Activated T-cell treated with anti-CD3 and anti-CD28 coated beads, Interleukin-2, amount 50 U/mL, for 1 hour (primary cell): ENCODE measurements around the gene ACCS.
A peak's percentile ranks its signal among the peaks of the same experiment; 100 is the strongest.

Experiments
- DNase-seq: peaks from one replicate; pipeline ENCODE4 v3.0.0-alpha.2; 2020

ACCS gene, protein sequence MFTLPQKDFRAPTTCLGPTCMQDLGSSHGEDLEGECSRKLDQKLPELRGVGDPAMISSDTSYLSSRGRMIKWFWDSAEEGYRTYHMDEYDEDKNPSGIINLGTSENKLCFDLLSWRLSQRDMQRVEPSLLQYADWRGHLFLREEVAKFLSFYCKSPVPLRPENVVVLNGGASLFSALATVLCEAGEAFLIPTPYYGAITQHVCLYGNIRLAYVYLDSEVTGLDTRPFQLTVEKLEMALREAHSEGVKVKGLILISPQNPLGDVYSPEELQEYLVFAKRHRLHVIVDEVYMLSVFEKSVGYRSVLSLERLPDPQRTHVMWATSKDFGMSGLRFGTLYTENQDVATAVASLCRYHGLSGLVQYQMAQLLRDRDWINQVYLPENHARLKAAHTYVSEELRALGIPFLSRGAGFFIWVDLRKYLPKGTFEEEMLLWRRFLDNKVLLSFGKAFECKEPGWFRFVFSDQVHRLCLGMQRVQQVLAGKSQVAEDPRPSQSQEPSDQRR

DNA sequence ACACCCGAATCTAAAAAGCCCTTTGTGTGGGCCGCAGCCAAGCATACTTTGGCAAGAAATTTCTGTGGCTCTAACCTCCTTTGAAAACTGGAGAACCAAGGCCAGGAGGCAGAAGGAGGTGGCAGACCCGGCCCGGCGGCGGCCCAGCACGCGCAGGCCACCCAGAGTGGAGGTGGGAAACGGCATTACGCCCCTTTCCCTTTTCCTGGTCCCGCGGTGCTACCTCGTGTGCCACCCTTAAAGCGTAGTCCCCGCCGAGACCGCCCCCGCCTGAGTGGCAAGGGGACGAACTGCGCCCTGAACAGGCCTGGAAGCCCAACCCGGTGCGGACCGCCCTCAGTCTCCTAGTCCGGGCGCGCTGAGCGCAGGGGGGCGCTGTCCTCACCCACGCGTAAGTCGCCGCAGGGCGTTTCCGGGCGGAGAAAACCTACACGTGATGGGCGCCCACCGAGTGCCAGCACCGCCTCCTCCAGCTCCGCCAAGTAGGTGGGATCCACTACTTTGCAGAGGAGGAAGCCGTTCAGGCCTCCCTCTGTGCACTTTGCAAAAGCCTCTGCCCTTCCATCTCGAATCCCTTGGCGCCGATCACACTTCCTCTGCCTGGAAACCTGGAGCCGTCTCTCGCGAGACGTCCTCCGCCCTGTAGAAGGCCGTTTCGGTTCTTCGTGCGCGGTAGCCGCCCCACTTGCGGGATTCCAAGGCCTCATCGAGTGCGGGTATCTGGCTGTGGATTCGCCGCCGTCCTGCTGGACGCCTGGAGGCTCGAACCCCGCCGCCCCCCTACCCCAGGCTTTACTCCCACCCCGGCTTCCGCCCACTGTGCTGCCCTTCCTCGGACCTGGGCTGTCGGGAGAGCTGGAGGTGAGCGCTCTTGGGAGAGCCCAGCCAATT is at the start of gene ACCS:
Gene ACCS, plus strand, starts transcription at position 430 of the 891 bp plus-strand sequence. CDS start 1,358 bp downstream, outside the sequence.
- DNase-seq, result peak; percentile 88

DNA sequence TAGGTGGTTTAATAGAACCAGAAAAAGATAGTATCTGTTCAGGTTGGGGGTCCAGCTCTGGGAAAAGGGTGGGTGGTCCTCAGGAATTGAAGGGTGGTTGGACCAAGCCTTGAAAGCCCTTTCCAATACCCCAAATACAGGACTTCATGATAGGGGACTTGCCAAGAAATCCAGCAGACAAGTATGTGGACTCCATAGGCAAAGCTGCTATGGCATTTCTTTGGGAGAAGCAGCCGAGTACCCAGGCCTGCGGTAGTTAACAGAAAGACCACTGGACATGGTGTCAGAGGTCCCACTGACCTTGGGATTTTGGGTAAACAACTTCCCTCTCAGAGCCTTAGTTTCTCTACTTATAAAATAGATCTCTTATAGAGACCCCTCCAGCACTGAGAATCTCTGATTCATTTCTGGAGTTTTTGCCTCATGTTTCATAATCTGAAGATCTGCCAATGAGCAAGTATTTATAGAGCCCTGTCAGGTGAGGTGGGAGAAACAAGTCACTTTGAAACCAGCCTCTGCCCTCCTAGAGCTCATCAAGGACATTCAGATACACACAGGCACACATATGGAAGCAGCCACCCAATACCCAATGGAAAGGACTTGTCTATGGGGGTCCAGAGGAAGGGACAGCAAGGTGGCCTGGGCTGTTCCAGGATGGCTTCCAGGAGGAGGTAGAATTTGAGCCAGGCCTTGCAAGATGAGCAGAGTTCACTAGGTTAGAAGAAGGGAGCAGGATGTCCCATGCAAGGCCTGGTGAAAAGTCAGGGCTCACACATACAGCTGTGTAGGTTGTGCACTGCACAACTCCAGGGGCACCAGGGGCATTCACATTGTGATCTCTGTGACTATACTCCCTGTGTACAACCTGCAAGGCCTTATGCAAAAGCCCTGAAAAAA is 49.3 kb upstream of the ACCS start:
- DNase-seq, result no peak

DNA sequence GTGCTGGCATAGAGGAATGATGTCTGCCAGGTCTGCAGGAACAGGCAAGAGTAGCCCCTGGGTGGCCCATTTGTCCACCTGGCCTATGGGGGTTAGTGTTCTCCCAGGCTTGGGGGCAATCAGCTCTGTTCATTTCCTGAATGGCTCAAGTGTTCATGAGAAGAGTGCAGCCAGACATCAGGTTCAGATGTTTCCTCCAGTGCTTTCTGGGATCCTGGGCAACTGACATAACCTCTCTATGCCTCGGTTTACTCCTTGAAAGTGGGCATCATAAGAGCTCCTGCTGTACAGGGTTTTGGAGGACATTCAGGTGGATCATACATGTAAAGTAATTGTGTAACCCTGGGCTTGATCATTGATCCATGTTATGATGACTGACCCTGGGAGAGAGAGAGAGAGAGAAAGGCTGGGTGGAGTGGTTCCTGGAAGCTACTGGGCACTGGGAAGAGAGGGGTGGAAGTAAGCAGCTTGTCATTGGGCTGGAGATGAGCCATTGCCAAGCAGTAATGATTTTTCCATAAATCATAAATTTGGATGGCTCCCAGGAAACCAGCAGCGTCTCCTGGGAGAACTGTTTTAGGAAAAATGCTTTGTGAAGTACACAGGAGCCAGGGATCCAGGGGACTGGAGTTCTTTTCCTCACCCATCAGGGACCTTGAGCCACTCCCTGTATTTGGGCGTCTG is 48.5 kb upstream of the ACCS start:
- no peak for DNase-seq

DNA sequence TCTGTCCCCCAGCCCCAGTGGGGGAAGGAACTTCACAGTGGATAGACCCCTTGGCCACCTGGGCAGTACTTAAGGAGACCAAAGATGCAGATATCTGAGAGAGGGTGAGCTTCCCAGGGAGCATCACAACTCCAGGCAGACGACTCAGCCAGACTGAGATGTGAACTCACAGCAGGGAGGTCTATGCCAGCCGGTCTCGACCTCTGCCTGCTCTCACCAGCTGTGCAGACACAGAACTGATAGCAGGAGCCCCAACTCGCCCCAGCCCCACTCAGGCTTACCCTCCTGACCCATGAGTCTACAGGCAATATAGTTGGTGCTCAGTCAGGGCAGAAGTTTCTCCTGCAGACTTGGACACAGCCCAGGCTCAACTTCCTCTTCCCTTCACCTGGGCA is 47.9 kb upstream of the ACCS start:
- DNase-seq, result no peak

DNA sequence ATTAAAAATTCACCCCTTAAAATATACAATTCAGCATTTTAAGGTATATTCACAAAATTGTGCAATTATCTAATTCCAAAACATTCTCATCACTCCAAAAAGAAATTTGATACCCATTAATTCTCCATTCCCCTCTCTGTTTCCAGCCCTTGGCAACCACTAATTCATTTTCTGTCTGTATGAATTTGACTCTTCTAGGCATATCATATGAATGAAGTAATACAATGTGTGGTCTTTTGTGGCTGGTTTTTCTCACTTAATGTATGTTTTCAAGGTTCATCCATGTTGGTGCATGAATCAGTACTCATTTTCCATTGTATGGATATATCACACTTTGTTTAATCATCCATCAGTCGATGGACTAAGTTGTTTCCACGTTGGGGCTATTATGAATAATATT is 47.2 kb upstream of the ACCS start:
- no peak for DNase-seq

DNA sequence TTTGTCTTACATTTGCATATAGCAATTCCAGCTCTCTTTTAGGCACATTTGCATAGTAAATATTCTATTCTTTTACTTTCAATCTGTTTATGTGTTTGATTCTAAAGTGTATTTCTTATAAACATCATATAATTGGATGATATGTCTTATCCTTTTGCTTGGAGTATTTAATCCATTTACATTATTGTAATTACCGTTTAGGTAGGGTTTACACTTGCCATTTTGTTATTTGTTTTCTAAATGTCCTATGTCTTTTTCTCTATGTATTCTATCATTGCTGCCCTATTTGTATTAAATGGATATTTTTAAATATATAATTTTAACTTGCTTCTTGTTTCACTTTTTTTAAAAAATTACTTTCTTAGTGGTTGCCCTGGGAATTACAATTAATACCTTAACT is 41.1 kb upstream of the ACCS start:
- DNase-seq, result no peak

DNA sequence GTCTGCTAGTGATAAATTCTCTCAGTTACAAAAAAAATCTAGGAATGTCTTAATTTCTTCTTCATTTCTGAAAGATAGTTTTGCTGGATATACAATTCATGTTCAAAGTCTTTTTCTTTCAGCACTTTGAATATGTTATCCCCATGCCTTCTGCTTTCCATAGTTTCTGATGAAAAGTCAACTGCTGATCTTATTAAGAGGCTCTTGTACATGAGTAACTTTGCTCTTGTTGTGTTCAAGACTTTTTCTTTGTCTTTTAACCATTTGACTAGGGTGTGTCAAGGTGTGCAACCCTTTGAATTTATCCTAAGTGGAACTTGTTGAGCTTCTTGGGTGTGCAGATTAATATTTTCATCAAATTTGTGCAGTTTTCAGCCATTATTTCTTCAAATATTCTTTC is 40.3 kb upstream of the ACCS start:
- DNase-seq, result no peak

DNA sequence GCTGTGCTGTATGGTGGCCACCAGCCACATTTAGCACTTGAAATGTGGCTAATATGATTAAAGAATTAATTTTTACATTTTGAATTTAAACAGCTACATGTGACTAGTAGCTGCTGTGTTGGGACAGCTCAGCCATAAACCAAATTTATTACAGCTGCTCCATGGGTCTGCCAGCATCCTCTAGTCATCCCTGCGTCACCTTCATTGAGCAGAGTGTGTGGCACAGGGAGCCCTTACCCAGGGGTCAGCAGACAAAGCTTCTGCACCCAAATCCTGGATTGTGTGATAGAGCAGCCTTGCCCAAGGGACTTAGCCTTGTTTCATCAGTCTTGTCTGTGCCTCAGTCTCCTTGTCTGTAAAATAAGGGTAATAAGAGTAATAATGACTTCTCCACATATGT is 37.7 kb upstream of the ACCS start:
- DNase-seq, result no peak

DNA sequence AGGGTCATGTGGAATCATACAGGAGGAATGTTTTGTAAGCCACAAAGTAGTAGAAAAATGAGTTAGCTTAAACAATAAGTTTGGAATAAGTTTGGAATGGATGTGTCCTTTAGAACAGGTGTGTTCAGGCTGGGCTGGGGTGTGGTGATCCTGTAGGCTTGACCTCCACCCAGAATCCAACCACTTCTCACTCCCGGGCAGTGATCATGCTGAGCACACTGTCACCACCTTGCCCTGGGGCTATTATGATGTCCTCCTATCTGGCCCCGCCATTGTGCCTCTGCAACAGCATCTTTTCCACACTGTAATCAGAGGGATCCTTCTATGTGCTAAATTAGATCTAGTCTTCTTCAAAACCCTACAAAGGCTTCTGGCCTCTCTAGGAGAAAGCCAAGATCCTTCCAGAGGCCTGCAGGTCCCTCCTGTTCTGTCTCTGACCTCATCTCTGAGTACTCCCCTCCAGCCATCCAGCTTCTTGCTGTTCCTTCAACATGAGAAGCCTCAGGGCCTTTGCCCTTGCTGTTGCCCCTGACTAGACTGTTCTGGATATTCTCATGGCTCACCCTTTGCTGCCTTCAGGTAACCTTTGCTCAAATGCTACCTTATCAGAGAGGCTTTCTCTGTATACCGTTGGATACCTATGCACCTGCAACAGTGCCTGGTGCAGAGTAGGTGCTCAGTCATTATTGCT is 37.1 kb upstream of the ACCS start:
- DNase-seq, result no peak

DNA sequence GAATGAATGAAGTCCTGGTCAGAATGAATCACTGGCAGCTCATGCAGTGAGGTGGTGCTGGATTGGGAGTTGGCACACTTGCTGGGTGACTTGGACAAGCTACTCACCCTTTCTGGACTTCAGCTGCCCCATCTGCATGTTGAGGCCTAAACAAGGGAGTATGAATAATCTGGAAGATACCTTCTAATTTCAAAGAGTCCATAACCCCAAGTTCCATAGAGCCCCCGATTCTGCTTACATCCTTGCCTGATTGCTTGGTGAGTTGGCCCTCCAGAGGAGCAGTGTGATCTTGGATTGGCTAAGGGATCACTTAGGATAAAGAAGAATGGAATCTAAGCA is 36.6 kb upstream of the ACCS start:
- DNase-seq, result no peak

DNA sequence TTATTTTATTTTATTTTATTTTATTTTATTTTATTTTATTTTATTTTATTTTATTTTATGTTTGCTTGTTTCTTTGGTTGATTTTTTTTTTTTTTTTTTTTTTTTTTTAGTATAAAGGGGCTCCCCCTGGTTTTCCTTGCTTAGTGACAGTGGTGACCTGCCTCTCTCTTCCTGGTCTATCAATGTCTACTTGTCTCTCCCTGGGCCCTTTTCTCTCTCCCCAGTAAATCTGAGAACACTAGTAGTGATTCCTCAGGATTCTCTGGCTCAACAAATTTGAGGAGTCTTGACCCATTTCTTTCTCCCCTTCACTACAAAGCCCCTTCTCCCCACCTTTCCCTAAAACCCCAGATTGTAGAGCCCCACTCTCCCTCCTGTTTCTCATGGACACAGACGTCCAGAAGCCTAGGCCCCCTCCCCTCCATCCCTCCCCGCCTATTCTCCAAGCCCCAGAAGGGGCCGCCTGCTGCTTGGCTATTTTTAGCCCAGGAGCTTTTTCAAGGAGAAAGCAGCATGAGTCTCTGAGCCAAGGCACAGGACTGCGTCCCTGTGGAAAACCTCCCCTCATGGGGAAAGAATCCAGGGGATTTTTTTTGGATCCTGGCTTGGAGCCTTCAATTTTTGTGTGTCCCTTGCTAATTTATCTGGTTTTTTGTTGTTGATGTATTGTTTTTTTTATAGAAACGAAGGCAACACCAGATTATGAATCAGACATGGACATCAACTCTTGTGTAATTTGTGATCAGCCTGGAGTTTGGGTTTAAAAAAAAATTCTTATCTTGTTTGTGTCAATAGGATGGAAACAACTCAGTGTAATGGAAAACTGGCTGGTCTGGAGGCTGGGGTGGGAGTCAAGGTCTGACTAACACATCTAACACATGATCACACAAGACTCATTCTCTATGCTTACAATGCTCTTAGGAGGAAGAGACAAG is 35.8 kb upstream of the ACCS start:
- no peak for DNase-seq

DNA sequence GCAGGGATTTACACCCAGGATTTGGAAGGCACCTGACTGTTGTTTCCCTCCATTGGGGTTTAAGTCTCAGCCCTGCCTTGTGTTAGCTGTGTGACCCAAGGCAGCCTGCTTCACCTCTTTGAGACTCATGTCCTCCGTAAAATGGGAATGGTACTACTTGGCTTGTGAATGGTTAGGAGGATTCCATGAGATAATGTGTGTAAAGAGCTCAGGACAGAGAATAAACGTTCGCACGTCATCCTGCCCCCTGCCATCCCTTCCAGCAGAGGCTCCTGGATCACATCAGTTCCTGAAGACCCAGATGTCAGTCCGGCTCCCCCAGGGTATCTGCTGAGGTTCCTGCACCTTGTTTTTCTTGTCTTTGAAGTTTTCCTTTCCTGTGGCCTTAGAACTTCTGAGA is 35.1 kb upstream of the ACCS start:
- no peak for DNase-seq

DNA sequence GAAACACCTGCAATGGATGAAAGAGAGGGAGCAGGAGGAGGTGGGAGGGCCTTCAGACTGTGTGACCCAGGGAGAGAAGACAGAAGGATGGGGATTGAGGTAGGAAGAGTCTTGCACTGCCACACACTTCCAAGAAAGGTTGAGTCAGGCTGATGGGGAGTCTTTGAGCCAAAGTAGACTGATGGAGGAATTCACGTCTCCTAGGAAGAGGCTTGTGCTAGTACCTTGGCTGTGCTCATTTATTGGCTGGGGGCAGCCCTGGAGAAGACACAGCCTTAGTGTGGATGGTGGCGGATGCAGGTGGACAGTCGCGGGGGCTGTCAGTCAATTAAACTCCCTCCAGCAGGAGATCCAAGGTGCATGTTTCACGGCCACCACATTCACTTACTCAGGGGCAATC is 34.5 kb upstream of the ACCS start:
- no peak for DNase-seq

DNA sequence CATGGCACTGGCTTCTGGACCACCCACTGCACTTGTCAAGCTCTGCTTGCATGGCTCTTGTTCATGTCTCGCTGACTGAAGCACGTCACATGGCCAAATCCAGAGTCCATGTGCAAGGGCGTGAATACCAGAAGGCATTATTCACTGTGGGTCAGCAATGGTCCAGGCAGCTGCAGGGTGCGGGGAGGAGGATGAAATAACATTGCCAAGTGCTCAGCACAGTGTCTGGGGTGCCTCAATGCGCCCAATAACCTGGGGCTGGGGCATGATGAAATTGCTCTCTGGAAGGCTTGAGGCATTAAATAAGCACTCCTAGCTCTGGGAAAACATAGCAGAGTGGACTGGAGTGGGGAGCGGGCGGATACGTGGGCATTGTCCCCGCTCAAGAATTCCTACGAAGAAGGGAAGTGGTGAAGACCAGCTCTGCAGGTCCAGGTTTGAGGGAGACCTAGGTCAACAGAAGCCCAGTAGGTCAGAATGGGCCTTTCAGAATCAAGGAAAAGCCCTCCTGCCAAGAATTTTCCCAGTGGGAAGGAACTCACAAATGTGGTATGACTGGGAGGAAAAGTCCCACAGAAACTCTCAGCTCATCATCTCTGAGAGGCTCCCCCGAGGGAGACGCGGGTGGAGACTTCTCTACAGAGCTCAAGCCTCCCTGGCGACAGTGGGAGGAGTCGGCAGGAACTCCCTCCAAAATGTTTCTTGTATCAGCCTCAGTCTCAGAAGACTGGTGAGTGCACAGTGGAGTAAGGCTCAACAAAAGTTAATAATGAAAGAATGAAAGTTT is 33.6 kb upstream of the ACCS start:
- DNase-seq, result no peak

DNA sequence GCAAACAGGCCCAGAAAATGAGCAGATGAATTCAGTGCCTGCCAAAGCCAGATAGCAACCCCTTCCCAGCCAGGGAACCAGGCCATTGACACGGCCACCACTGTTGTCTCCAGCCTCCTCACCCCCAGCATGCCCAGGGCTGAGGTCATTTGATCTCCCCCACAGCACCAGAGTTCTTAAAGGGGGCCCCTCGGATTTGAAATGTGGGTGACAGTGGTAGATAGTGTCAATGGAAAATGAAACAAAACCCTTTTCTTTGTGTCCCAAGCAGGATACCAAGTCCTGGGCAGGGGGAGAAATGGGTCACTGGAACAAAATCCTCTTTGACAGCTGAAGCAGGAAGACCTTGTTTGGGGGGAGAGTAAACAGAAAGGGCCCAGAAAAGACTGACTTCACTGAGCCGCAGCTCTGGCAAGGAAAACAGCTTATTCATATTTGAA is 32.6 kb upstream of the ACCS start:
- DNase-seq, result no peak

DNA sequence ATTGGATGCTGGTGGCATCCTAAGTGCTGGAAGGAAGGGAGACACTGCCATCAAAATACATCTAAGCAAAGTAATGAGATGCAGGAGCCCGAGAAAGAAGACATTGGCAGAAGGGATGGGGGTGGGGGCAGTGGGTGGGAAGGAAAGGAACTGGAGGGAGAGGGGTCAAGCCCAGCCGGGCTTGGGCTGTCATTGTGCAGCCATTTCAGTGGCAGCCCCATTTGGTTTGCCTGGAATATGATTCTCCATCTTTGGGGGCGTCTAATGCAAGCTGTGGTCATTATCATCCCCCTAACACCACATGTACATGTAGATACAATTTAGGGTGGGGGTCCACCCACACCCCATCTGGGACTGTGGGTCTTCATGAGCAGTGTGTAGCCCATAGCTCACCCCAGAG is 32.2 kb upstream of the ACCS start:
- DNase-seq, result no peak

DNA sequence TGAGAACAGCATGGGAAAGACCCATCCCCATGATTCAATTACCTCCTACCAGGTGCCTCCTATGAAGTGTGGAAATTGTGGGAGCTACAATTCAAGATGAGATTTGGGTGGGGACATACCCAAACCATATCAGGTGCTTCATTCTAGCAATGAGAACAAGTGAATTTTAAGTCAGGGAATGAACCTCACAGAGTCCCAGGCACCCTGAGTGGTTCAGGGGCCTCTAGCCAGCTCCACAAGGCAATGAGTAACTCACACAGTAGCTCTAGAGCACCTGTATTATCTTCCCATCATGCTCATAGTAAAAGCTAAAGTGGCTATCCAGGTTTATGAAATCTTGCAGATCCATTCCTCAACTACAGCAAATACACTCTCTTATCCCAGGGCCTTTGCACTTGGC is 31.4 kb upstream of the ACCS start:
- DNase-seq, result no peak

DNA sequence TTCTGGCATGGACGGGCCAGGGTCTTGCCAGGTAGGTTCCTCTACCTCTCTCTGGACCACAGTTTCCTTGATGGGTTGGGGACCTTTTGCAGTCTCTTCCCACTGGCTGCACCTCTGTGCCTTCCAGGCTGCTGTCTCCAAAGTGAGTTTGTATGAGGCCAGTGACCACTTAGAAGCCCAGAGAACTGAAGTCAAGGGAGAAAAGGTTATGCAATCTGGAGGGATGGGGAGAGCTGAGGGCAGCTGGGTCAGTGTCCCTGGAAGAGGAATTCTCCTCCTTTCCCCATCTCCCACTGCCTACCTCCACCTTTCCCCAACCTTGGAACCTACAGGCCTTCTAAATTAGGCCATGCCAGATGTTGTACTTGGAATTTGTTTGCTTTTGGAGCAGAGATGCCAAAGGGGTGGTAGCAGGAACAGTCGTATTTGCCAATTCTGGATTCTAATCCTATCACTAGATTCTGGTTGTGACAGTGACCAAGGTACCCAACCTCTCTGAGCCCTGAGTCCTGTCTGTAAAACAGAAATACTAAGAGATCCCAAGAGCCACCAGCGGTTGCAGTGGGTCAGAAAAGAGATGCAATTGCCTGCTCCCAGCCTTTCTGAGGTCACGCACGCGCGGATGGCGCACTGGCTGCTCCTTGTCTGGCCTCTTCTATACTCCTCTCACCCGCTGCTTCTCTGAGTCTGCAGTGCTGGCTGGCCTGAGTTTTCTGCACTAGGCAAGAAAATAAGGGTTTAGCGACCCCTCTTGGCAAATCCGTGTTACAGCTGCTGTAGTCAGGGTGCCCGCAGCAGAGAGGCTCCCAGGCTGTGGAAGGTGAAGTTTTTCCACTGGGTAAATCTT is 29.0 kb upstream of the ACCS start:
- DNase-seq, result no peak

DNA sequence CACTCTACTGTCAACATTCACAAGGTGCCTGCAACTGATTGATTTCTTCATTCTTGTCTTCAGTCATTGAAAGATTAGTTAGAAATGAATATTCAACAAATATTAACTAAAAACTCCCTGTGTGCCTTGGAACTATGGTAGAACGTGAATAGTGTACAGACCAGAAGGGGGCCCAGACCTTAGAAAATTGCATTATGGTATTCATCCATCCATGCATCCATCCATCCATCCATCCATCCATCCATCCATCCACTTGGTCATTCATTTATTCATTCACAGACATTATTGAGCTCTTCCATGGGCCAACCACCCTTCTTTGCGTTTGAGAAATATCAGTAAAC is 28.4 kb upstream of the ACCS start:
- no peak for DNase-seq
